ENCODE measurements around the gene ZDHHC18.

Gene ZDHHC18

DNA sequence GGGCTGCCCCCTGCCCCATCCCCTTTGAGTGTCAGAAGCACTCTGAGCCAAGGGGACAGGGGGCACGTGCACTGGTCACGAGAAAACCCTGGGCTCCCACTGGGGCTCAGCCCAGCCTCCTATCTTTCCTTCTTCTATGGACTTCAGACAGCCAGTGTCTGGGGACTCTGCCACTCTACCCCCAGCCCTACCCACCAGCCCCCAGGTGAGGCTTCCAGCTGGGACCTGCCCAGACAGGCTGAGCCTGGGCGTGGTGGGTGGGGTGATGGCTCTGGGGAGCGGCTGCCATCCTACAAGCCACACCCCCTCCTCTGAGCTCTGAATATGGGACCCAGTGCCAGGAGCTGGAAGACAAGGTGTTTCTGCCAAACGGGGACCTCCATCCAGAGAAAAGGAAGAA, 28.4 kb downstream of the ZDHHC18 start:
- no peak for TF ChIP-seq POLR2AphosphoS5 (IDR thresholded peaks at IDR 0.05; ENCODE audit: low read depth)
- TF ChIP-seq SPI1 (IDR thresholded peaks at IDR 0.05; ENCODE audit: borderline replicate concordance, low read depth) = no peak
- TF ChIP-seq, protein P1, sequence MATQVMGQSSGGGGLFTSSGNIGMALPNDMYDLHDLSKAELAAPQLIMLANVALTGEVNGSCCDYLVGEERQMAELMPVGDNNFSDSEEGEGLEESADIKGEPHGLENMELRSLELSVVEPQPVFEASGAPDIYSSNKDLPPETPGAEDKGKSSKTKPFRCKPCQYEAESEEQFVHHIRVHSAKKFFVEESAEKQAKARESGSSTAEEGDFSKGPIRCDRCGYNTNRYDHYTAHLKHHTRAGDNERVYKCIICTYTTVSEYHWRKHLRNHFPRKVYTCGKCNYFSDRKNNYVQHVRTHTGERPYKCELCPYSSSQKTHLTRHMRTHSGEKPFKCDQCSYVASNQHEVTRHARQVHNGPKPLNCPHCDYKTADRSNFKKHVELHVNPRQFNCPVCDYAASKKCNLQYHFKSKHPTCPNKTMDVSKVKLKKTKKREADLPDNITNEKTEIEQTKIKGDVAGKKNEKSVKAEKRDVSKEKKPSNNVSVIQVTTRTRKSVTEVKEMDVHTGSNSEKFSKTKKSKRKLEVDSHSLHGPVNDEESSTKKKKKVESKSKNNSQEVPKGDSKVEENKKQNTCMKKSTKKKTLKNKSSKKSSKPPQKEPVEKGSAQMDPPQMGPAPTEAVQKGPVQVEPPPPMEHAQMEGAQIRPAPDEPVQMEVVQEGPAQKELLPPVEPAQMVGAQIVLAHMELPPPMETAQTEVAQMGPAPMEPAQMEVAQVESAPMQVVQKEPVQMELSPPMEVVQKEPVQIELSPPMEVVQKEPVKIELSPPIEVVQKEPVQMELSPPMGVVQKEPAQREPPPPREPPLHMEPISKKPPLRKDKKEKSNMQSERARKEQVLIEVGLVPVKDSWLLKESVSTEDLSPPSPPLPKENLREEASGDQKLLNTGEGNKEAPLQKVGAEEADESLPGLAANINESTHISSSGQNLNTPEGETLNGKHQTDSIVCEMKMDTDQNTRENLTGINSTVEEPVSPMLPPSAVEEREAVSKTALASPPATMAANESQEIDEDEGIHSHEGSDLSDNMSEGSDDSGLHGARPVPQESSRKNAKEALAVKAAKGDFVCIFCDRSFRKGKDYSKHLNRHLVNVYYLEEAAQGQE (IDR thresholded peaks at IDR 0.05; ENCODE audit: insufficient replicate concordance, low read depth) = no peak
- TF ChIP-seq, protein P2, sequence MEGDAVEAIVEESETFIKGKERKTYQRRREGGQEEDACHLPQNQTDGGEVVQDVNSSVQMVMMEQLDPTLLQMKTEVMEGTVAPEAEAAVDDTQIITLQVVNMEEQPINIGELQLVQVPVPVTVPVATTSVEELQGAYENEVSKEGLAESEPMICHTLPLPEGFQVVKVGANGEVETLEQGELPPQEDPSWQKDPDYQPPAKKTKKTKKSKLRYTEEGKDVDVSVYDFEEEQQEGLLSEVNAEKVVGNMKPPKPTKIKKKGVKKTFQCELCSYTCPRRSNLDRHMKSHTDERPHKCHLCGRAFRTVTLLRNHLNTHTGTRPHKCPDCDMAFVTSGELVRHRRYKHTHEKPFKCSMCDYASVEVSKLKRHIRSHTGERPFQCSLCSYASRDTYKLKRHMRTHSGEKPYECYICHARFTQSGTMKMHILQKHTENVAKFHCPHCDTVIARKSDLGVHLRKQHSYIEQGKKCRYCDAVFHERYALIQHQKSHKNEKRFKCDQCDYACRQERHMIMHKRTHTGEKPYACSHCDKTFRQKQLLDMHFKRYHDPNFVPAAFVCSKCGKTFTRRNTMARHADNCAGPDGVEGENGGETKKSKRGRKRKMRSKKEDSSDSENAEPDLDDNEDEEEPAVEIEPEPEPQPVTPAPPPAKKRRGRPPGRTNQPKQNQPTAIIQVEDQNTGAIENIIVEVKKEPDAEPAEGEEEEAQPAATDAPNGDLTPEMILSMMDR (IDR thresholded peaks at IDR 0.05; ENCODE audit: insufficient read depth, low read length) = no peak
- TF ChIP-seq GABPA (IDR thresholded peaks at IDR 0.05; ENCODE audit: low read depth) = no peak

DNA sequence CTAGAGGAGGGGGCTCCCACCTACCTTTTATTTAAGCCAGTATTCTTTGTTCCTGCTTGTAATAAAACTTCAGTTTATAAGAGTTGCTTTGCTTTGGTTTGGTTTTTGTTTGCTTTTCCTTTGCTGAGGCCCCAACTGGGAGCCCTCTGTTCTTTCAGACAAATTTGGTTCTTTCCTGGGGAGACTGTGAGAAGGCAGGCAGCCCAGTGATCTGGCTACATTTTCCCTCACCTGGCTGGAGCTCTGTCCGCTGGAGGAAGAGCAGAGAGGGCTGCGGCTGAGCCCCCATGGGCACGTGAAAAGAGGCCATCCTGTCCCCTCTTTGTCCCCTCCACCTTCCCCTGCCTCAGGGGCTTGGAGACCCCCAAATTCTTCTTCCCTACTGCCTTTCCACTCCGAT, 29.1 kb downstream of the ZDHHC18 start:
- Histone ChIP-seq H3K27me3 (ENCODE audit: insufficient read depth, poor library complexity, severe bottlenecking) (no peaks in the 10 kb centered on the region), H3K4me3 (replicated peaks; ENCODE audit: insufficient read depth, low read length) (no peak overlapping the region), H3K27ac (replicated peaks) (no peak overlapping the region)
- DNase-seq (ENCODE audit: low read depth in 1 of 2, low spot score in 1 of 2) = no peak
- TF ChIP-seq SPI1 (IDR thresholded peaks at IDR 0.05; ENCODE audit: borderline replicate concordance, low read depth) (no peak), GABPA (IDR thresholded peaks at IDR 0.05; ENCODE audit: low read depth) (no peak), POLR2AphosphoS5 (IDR thresholded peaks at IDR 0.05; ENCODE audit: low read depth) (no peak)
- TF ChIP-seq, protein P2 (IDR thresholded peaks at IDR 0.05; ENCODE audit: insufficient read depth, low read length) = no peak
- TF ChIP-seq, protein P1 (IDR thresholded peaks at IDR 0.05; ENCODE audit: insufficient replicate concordance, low read depth) = no peak

More for the DNA sequence above, 28.4 kb downstream of the ZDHHC18 start:
- DNase-seq (ENCODE audit: low read depth in 1 of 2, low spot score in 1 of 2) = no peak
- Histone ChIP-seq H3K4me3 (replicated peaks; ENCODE audit: insufficient read depth, low read length) (no peak overlapping the region), H3K27me3 (ENCODE audit: insufficient read depth, poor library complexity, severe bottlenecking) (no peaks in the 10 kb centered on the region), H3K27ac (replicated peaks) (no peak overlapping the region)

DNA sequence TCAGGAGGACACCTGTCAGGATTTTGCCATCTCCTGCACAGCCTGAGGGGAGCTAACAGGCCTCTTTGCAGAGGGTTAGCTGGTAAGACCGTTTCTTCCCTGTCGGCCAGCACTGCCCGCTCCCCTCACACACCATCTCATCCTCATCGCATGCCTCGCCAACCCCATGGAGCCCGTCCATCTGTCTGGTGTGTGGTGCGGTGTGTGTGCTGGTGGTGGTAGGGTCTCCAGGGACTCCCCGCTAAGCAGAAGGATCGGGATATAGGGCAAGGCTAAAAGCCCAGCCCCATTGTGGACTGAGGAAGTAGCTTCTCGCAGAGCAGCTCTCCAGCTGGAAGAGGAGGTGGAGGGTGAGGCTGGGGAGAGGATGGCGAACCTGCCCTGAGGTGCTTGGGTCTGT, 29.7 kb downstream of the ZDHHC18 start:
- DNase-seq (ENCODE audit: low read depth in 1 of 2, low spot score in 1 of 2) = no peak
- TF ChIP-seq GABPA (IDR thresholded peaks at IDR 0.05; ENCODE audit: low read depth) (no peak), POLR2AphosphoS5 (IDR thresholded peaks at IDR 0.05; ENCODE audit: low read depth) (no peak), SPI1 (IDR thresholded peaks at IDR 0.05; ENCODE audit: borderline replicate concordance, low read depth) (no peak)
- TF ChIP-seq, protein P1 (IDR thresholded peaks at IDR 0.05; ENCODE audit: insufficient replicate concordance, low read depth) = no peak
- TF ChIP-seq, protein P2 (IDR thresholded peaks at IDR 0.05; ENCODE audit: insufficient read depth, low read length) = no peak
- Histone ChIP-seq H3K4me3 (replicated peaks; ENCODE audit: insufficient read depth, low read length) (no peak overlapping the region), H3K27ac (replicated peaks) (no peak overlapping the region), H3K27me3 (ENCODE audit: insufficient read depth, poor library complexity, severe bottlenecking) (no peaks in the 10 kb centered on the region)

Measured in HL-60 (cell line).